ENCODE measurements around the gene FGF9. TPM values are rescaled to one million over a fixed set of nuclear protein-coding genes. Genes with fewer than 3 reads are reported as not detected.

The FGF9 gene
- total and polyA plus RNA-seq, 2 of the 8 experiments (the other 6 are each of a cell fraction or from before 2014, with no cell fraction given), result 0.02 TPM; not detected in 1

- Histone ChIP-seq H3K9me3 (ENCODE audit: insufficient read depth in 2 of 2, low read depth in 1 of 2, low read length in 1 of 2) (no peaks in the 10 kb centered on the region), H3K4me2 (ENCODE audit: insufficient read depth in 1 of 2, low read depth in 2 of 2, low read length in 2 of 2) (no peak overlapping the region), H4K8ac (ENCODE audit: extremely low read depth, insufficient read depth, low read length) (no peak overlapping the region), H2BK120ac (replicated peaks; ENCODE audit: low read depth, low read length) (no peak overlapping the region), H4K5ac (ENCODE audit: insufficient read length, low read depth, low read length) (no peak overlapping the region), H2BK15ac (ENCODE audit: low read length) (no peak overlapping the region), H2BK5ac (ENCODE audit: low read depth, low read length) (no peak overlapping the region), H4K20me1 (replicated peaks in 1 of 2; ENCODE audit: control insufficient read depth in 1 of 2, insufficient read depth in 2 of 2, low read length in 2 of 2) (no peaks in the 10 kb centered on the region), H2BK12ac (ENCODE audit: low read depth, low read length) (no peak overlapping the region), H3K4me3 (ENCODE audit: extremely low read depth in 1 of 4, insufficient read depth in 2 of 4, low read depth in 3 of 4, low read length in 4 of 4) (no peak overlapping the region), H3K36me3 (ENCODE audit: control insufficient read depth in 2 of 4, insufficient read depth in 4 of 4, low read length in 3 of 4) (no peaks in the 10 kb centered on the region), H3K27me3 (replicated peaks in 1 of 4; ENCODE audit: control insufficient read depth in 3 of 4, extremely low read depth in 1 of 4, insufficient read depth in 3 of 4, low read length in 3 of 4) (no peaks in the 10 kb centered on the region), H3K79me2 (ENCODE audit: control insufficient read depth in 1 of 2, insufficient read depth in 2 of 2, low read length in 2 of 2) (no peaks in the 10 kb centered on the region), H2BK20ac (ENCODE audit: low read length) (no peak overlapping the region), H3K79me1 (ENCODE audit: low read depth, low read length) (no peaks in the 10 kb centered on the region), H3K23me2 (ENCODE audit: low read depth, low read length) (no peaks in the 10 kb centered on the region), H3K18ac (ENCODE audit: extremely low read depth, low read length) (no peak overlapping the region), H3K14ac (ENCODE audit: insufficient read length) (no peak overlapping the region), H2AK5ac (ENCODE audit: low read depth, low read length) (no peak overlapping the region), H3K4me1 (replicated peaks in 1 of 4; ENCODE audit: control insufficient read depth in 3 of 4, insufficient read depth in 4 of 4, low read length in 3 of 4) (peaks cover 0 to 4% (median 1%) of the 10 kb centered on the region in 4 experiments; a peak in 2 of 7 replicates), H3K23ac (ENCODE audit: insufficient read length) (no peak overlapping the region), H3K4ac (replicated peaks; ENCODE audit: insufficient read length, low read depth, low read length) (no peak overlapping the region), H2AFZ (ENCODE audit: low read length) (no peak overlapping the region), H4K91ac (replicated peaks; ENCODE audit: insufficient read length, low read length) (no peak overlapping the region), H3K27ac (ENCODE audit: low read depth, low read length) (no peak overlapping the region), H3K56ac (replicated peaks; ENCODE audit: insufficient read length, low read depth, low read length) (no peak overlapping the region), H3K9ac (replicated peaks in 1 of 4; ENCODE audit: extremely low read depth in 1 of 4, low read depth in 3 of 4, low read length in 3 of 4) (no peak overlapping the region)
- ChIA-PET POLR2A (ENCODE audit: partially characterized antibody) (no interaction called here), CTCF (ENCODE audit: partially characterized antibody) (no interaction called here)
- 90 to 100% methylated on average over 1 to 7 of the region's 7 CpGs for WGBS, 2 experiments (ENCODE audit: extremely low coverage in 1 of 2, insufficient coverage in 1 of 2, insufficient read length in 1 of 2, insufficient replicate concordance in 2 of 2, low coverage in 1 of 2, low lambda C conversion rate in 2 of 2, missing lambda C conversion rate in 1 of 2)
- TF ChIP-seq ZNF274 (IDR thresholded peaks at IDR 0.05; ENCODE audit: borderline replicate concordance, extremely low read depth, low read length), result no peak
- no peak for DNase-seq (ENCODE audit: low read depth in 1 of 2, low spot score in 2 of 2)
- FAIRE-seq, result no peak
Observed at GRCh38 chr13:21719463-21719862, 48.6 kb downstream of the FGF9 start.

Data from H1 (cell line).